HUES64 (cell line): Measurements from ENCODE around the gene PAQR4. TPM values are rescaled to one million over a fixed set of nuclear protein-coding genes. Genes with fewer than 3 reads are reported as not detected.
"Not testable (repeated sequence)": the region's sequence is repeated elsewhere in the genome, so short reads cannot be mapped to it uniquely, and the experiment has no call there.

Source experiments
- H3K27ac ChIP-seq: 2 replicates; pipeline ENCODE4 v1.7.0; 2013; ENCODE audit warnings: low read depth, low read length, inconsistent platforms
- H3K27me3 ChIP-seq: 2 replicates; pipeline ENCODE4 v1.6.1; 2013; ENCODE audit warnings: mild to moderate bottlenecking, low read length; ENCODE audit not compliant: insufficient read depth
- H3K36me3 ChIP-seq: 2 replicates; pipeline ENCODE4 v1.6.1; 2013; ENCODE audit warnings: mild to moderate bottlenecking, low read length; ENCODE audit not compliant: insufficient read depth
- H3K4me1 ChIP-seq: 2 replicates; pipeline ENCODE4 v1.6.1; 2013; ENCODE audit warnings: mild to moderate bottlenecking, low read length, moderate library complexity; ENCODE audit not compliant: insufficient read depth
- H3K4me3 ChIP-seq: 2 replicates; pipeline ENCODE4 v1.5.1; 2013; ENCODE audit warnings: mild to moderate bottlenecking, low read length, moderate library complexity
- H3K9ac ChIP-seq: 2 replicates; pipeline ENCODE4 v1.6.1; 2013; ENCODE audit warnings: mild to moderate bottlenecking, low read depth, low read length
- H3K9me3 ChIP-seq: 2 replicates; pipeline ENCODE4 v1.6.1; 2013; ENCODE audit warnings: low read depth, low read length; ENCODE audit not compliant: insufficient read depth
- WGBS: fragments of 150-250, 120-280 bp; methylation state at CpG from one replicate; pipeline ENCODE4 v1.1.7; 2013; ENCODE audit warnings: missing lambda C conversion rate; 5-methylcytosine and 5-hydroxymethylcytosine counted together
- polyA plus RNA-seq, 2 experiments: library from polyadenylated mRNA; stranded (reverse); fragments of 50-300 nt; gene quantifications; one replicate each; pipeline ENCODE4 v1.2.3, GENCODE V29; 2013

PAQR4 gene
- 20.7 TPM for polyA plus RNA-seq (2013, experiment 1 of 2)
- polyA plus RNA-seq (2013, experiment 2 of 2): 22.1 TPM

- peak within 1 kb of the TSS; percentile 87 for H3K9ac ChIP-seq
- peaks cover 22% of the 10 kb centered on the region for H3K36me3 ChIP-seq
- peaks cover 26% of the 10 kb centered on the region for H3K27me3 ChIP-seq
- H3K4me1 ChIP-seq: no peaks in the 10 kb centered on the region
- peak within 1 kb of the TSS; percentile 75; the same call in 1 of the 2 replicates for H3K27ac ChIP-seq
- 1% methylated on average over 98 of the region's 98 CpGs for WGBS
- no peaks in the 10 kb centered on the region for H3K9me3 ChIP-seq
- H3K4me3 ChIP-seq: peak within 1 kb of the TSS; percentile 93
These were observed at the start of gene PAQR4 for GRCh38 chr16:2968738-2969544. Gene PAQR4, plus strand, starts transcription at chr16:2969348. Its CDS starts 327 bp downstream, at chr16:2969675.

- Histone ChIP-seq H3K9ac (no peak overlapping the region), H3K27ac (no peak overlapping the region), H3K36me3 (0 out of 2 replicates have a peak, but pooled peaks cover 3% of the 10 kb centered on the region), H3K4me1 (no peaks in the 10 kb centered on the region), H3K9me3 (no peaks in the 10 kb centered on the region), H3K27me3 (no peaks in the 10 kb centered on the region), H3K4me3 (no peak overlapping the region)
- 45% methylated on average over 13 of the region's 13 CpGs for WGBS
These were observed 49.5 kb upstream of the PAQR4 start for GRCh38 chr16:2919511-2920255.

- WGBS: 97% methylated on average over 13 of the region's 14 CpGs
- Histone ChIP-seq H3K27ac (no peak overlapping the region), H3K27me3 (no peaks in the 10 kb centered on the region), H3K36me3 (0 out of 2 replicates have a peak, but pooled peaks cover 3% of the 10 kb centered on the region), H3K4me3 (no peak overlapping the region), H3K9me3 (no peaks in the 10 kb centered on the region), H3K9ac (no peak overlapping the region), H3K4me1 (peaks cover 5% of the 10 kb centered on the region)
These were observed 45.7 kb upstream of the PAQR4 start for GRCh38 chr16:2923481-2923880.

- Histone ChIP-seq H3K4me1 (peaks cover 5% of the 10 kb centered on the region), H3K9me3 (no peaks in the 10 kb centered on the region), H3K4me3 (peak overlapping the region; percentile 34; the same call in 1 of the 2 replicates), H3K27me3 (no peaks in the 10 kb centered on the region), H3K27ac (no peak overlapping the region), H3K36me3 (0 out of 2 replicates have a peak, but pooled peaks cover 3% of the 10 kb centered on the region), H3K9ac (peak overlapping the region; percentile 31; the same call in 1 of the 2 replicates)
- 77% methylated on average over 37 of the region's 42 CpGs for WGBS
These were observed 44.0 kb upstream of the PAQR4 start for GRCh38 chr16:2924901-2925755.

DNA sequence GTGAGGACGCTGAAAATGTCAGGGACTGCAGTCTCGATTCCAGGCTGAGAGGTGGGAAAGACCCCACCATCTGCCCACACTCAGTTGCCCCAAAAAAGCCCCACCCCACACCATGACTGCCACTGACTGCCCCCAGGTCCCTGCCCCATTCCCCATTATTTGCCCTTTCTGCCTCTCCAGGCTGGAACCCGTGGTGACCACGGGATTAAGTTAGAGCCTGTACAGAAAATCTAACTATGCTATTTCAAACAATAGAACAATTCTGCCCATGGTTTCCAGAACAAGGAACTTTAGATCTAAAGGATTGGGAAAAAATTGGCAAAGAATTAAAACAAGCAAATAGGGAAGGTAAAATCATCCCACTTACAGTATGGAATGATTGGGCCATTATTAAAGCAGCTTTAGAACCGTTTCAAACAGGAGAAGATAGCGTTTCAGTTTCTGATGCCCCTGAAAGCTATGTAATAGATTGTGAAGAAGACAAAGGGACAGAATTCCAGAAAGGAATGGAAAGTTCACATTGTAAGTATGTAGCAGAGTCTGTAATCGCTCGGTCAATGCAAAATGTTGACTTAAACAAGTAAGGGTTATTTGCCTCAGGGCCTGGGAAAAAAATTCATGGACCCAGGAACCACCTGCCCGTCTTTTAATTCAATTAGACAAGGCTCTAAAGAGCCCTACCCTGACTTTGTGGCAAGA, 43.0 kb upstream of the PAQR4 start:
- Histone ChIP-seq H3K36me3 (0 out of 2 replicates have a peak, but pooled peaks cover 3% of the 10 kb centered on the region), H3K27ac (no peak overlapping the region), H3K4me1 (peaks cover 5% of the 10 kb centered on the region), H3K9ac (peak overlapping the region; percentile 31; the same call in 1 of the 2 replicates), H3K27me3 (no peaks in the 10 kb centered on the region), H3K4me3 (0 out of 2 replicates have a peak overlapping the region, but pooled peaks have one; percentile 34), H3K9me3 (no peaks in the 10 kb centered on the region)
- WGBS: 86% methylated on average over 8 of the region's 9 CpGs

DNA sequence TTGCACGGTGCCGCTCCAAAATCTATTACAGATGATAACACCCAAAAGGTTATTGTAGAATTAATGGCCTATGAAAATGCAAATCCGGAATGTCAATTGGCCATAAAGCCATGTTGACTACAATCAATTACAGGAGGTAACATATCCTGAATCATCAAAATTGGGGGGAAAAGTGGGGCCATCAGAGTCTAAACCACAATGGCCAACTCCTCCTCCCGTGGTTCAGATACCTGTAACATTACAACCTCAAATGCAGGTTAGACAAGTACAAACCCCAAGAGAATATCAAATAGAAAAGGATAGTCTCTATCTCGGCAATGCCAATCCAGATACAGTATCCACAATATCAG, 42.5 kb upstream of the PAQR4 start:
- Histone ChIP-seq H3K4me3 (no peak overlapping the region), H3K9ac (no peak overlapping the region)
- WGBS: 95% methylated on average over 5 of the region's 5 CpGs

DNA sequence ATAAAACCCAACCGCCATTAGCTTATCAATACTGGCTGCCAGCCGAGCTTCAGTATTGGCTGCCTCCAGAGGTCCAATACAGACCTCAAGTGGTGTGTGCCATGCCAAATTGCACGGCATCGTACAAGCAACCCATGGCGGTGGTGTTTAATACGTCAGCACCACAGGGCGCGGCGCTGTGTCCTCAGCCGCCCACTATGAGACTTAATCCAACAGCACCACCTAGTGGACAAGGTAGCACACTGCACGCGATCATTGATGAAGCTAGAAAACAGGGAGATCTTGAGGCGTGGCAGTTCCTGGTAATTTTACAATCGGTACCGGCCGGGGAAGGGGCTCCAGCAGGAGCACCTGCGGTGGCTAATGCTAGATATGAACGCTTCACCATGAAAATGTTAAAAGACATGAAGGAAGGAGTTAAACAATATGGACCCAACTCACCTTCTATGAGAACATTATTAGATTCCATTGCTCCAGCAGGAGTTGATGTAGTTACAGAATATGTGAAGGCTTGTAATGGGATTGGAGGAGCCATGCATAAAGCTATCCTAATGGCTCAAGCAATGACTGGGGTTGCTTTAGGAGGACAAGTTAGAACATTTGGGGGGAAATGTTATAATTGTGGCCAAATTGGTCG, 42.0 kb upstream of the PAQR4 start:
- H3K27me3 ChIP-seq: no peaks in the 10 kb centered on the region
- no peaks in the 10 kb centered on the region for H3K9me3 ChIP-seq
- no peak overlapping the region for H3K9ac ChIP-seq
- H3K27ac ChIP-seq: no peak overlapping the region
- no peak overlapping the region for H3K4me3 ChIP-seq
- 19% methylated on average over 19 of the region's 19 CpGs for WGBS
- peaks cover 5% of the 10 kb centered on the region for H3K4me1 ChIP-seq
- H3K36me3 ChIP-seq: peaks cover 6% of the 10 kb centered on the region

More for the DNA sequence above, 42.5 kb upstream of the PAQR4 start:
- Histone ChIP-seq H3K4me1 (peaks cover 5% of the 10 kb centered on the region), H3K27ac (no peak overlapping the region), H3K9me3 (no peaks in the 10 kb centered on the region), H3K27me3 (no peaks in the 10 kb centered on the region), H3K36me3 (peaks cover 6% of the 10 kb centered on the region)

DNA sequence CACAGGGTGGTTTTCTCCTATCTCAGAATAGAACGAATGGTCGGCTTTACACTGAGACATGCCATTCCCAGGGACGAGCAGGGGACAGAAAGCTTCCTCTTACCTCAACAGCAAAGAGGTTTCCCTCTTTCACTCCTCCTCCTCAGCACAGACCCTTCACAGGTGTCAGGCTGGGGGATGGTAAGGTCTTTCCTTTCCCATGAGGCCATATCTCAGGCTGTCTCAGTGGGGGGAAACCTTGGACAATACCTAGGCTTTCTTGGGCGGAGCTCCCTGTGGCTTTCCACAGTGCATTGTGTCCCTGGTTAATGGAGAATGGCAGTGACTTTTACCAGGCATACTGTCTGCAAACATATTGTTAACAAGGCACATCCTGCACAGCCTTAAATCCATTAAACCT, 41.0 kb upstream of the PAQR4 start:
- 76% methylated on average over 4 of the region's 4 CpGs for WGBS
- H3K9me3 ChIP-seq, H3K4me3 ChIP-seq, H3K27me3 ChIP-seq, H3K36me3 ChIP-seq, H3K4me1 ChIP-seq: not testable (repeated sequence)
- Histone ChIP-seq H3K9ac (peak overlapping the region; percentile 26; the same call in 1 of the 2 replicates), H3K27ac (peak overlapping the region; percentile 52; the same call in 1 of the 2 replicates)

GRCh38 chr16:2928796-2929195, 40.4 kb upstream of the PAQR4 start:
- 91% methylated on average over 11 of the region's 11 CpGs for WGBS
- no peak overlapping the region for H3K9ac ChIP-seq
- peaks cover 3% of the 10 kb centered on the region for H3K36me3 ChIP-seq
- no peaks in the 10 kb centered on the region for H3K27me3 ChIP-seq
- H3K9me3 ChIP-seq: no peaks in the 10 kb centered on the region
- H3K4me3 ChIP-seq: no peak overlapping the region
- H3K27ac ChIP-seq: no peak overlapping the region; the same call in 1 of the 2 replicates
- H3K4me1 ChIP-seq: peaks cover 5% of the 10 kb centered on the region

DNA sequence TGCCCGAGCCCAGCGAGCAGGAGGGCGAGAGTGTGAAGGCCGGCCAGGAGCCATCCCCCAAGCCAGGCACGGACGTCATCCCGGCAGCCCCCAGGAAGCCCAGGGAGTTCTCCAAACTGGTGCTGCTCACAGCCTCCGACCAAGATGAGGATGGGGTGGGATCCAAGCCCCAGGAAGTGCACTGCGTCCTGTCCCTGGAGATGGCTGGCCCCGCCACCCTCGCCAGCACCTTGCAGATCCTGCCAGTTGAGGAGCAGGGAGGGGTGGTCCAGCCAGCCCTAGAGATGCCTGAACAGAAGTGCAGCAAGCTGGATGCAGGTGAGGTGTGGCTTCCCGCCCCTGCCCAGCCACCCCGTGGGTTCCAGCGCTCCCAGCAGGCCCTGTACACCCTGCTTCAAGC, 39.5 kb upstream of the PAQR4 start:
- 94% methylated on average over 14 of the region's 14 CpGs for WGBS
- Histone ChIP-seq H3K27ac (no peak overlapping the region), H3K36me3 (peaks cover 3% of the 10 kb centered on the region)

More for the DNA sequence above, 39.5 kb upstream of the PAQR4 start:
- Histone ChIP-seq H3K9me3 (no peaks in the 10 kb centered on the region), H3K27me3 (no peaks in the 10 kb centered on the region), H3K9ac (no peak overlapping the region), H3K4me1 (peaks cover 5% of the 10 kb centered on the region), H3K4me3 (no peak overlapping the region)
